Neural progenitor cell (in vitro differentiated cells): Measurements from ENCODE around the gene NAT10. TPM values are rescaled to one million over a fixed set of nuclear protein-coding genes. Genes with fewer than 3 reads are reported as not detected.
A peak's percentile ranks its signal among the peaks of the same experiment; 100 is the strongest.

Experiments used
- DNase-seq: peaks from one replicate; pipeline ENCODE4 v3.0.0-alpha.2; 2016; ENCODE audit warnings: low spot score
- H2AFZ ChIP-seq: fragments of 200-600 bp; sonication (generic); replicated peaks from 2 replicates; pipeline ENCODE4 v1.6.1; 2016; ENCODE audit warnings: antibody characterized with exemption
- H3F3A ChIP-seq: fragments of 200-600 bp; sonication (generic); 2 replicates; pipeline ENCODE4 v1.6.1; 2016; ENCODE audit warnings: antibody characterized with exemption, low read depth
- H3K27ac ChIP-seq: fragments of 200-600 bp; sonication (generic); 2 replicates; pipeline ENCODE4 v1.5.1; 2016; ENCODE audit warnings: mild to moderate bottlenecking
- H3K27me3 ChIP-seq: fragments of 200-600 bp; sonication (generic); 2 replicates; pipeline ENCODE4 v1.6.1; 2016; ENCODE audit warnings: mild to moderate bottlenecking, moderate library complexity
- H3K36me3 ChIP-seq: fragments of 200-600 bp; sonication (generic); 2 replicates; pipeline ENCODE4 v1.5.1; 2016
- H3K4me1 ChIP-seq: fragments of 200-600 bp; sonication (generic); 2 replicates; pipeline ENCODE4 v1.6.1; 2016; ENCODE audit warnings: mixed run types
- H3K4me2 ChIP-seq: fragments of 200-600 bp; sonication (generic); 2 replicates; pipeline ENCODE4 v1.6.1; 2016
- H3K4me3 ChIP-seq: fragments of 200-600 bp; sonication (generic); 2 replicates; pipeline ENCODE4 v1.5.1; 2016
- H3K79me2 ChIP-seq: fragments of 200-600 bp; sonication (generic); 2 replicates; pipeline ENCODE4 v1.6.1; 2016; ENCODE audit warnings: low read depth
- H3K9ac ChIP-seq: fragments of 200-600 bp; sonication (generic); 2 replicates; pipeline ENCODE4 v1.6.1; 2016
- H3K9me3 ChIP-seq: fragments of 200-600 bp; sonication (generic); 2 replicates; pipeline ENCODE4 v1.5.1; 2016; ENCODE audit warnings: low read depth
- H4K20me1 ChIP-seq: fragments of 200-600 bp; sonication (generic); 2 replicates; pipeline ENCODE4 v1.6.1; 2016; ENCODE audit warnings: low read depth
- H3K27ac Mint-ChIP-seq: 3 replicates; pipeline ENCODE4 v1.8.0; 2021; ENCODE audit warnings: mixed read lengths
- H3K27me3 Mint-ChIP-seq: 2 replicates; pipeline ENCODE4 v1.8.0; 2022; ENCODE audit warnings: low read depth, mild to moderate bottlenecking, inconsistent platforms, moderate library complexity, mixed read lengths; ENCODE audit not compliant: insufficient read depth
- H3K36me3 Mint-ChIP-seq: 3 replicates; pipeline ENCODE4 v1.8.0; 2021; ENCODE audit warnings: mixed read lengths
- H3K4me1 Mint-ChIP-seq: 3 replicates; pipeline ENCODE4 v1.8.0; 2021; ENCODE audit warnings: mixed read lengths
- H3K4me3 Mint-ChIP-seq: 3 replicates; pipeline ENCODE4 v1.8.0; 2021; ENCODE audit warnings: mild to moderate bottlenecking, moderate library complexity, mixed read lengths
- H3K9me3 Mint-ChIP-seq: 3 replicates; pipeline ENCODE4 v1.8.0; 2020; ENCODE audit warnings: mixed read lengths
- CTCF ChIP-seq: fragments of 200-600 bp; sonication (generic); IDR thresholded peaks from 2 replicates; pipeline ENCODE4 v1.5.1; 2017; ENCODE audit warnings: antibody characterized with exemption, mild to moderate bottlenecking
- EZH2 ChIP-seq: fragments of 200-600 bp; sonication (generic); IDR thresholded peaks from 2 replicates; pipeline ENCODE4 v1.6.1; 2017; ENCODE audit warnings: antibody characterized with exemption, mild to moderate bottlenecking, moderate library complexity
- EZH2phosphoT487 ChIP-seq: fragments of 200-600 bp; sonication (generic); IDR thresholded peaks from 2 replicates; pipeline ENCODE4 v1.6.1; 2017; ENCODE audit warnings: antibody characterized with exemption
- total RNA-seq: library from RNA; depleted of rRNA; stranded (reverse); fragments of >200 nt; gene quantifications from 2 replicates; pipeline ENCODE4 v1.2.3, GENCODE V29; 2015; ENCODE audit warnings: low replicate concordance

NAT10 gene
- total RNA-seq, 1 donor from 2014 or later = 42.9 TPM

- no peak overlapping the region for H3K4me3 Mint-ChIP-seq
- H3K36me3 Mint-ChIP-seq = peaks cover 12% of the 10 kb centered on the region
These were observed 6.4 kb downstream of the NAT10 start for GRCh38 chr11:34111722-34112270.

GRCh38 chr11:34114014-34114413 lies 8.6 kb downstream of the NAT10 start:
- peaks cover 21% of the 10 kb centered on the region for H3K36me3 Mint-ChIP-seq

More at GRCh38 chr11:34111722-34112270, 6.4 kb downstream of the NAT10 start:
- TF ChIP-seq CTCF = no peak
- TF ChIP-seq EZH2phosphoT487 = no peak
- no peak for TF ChIP-seq EZH2
- Histone ChIP-seq H3K36me3 (no peaks in the 10 kb centered on the region), H3F3A (no peaks in the 10 kb centered on the region), H3K4me2 (no peak overlapping the region), H4K20me1 (no peaks in the 10 kb centered on the region), H3K9me3 (no peaks in the 10 kb centered on the region), H3K4me3 (no peak overlapping the region), H3K27ac (no peak overlapping the region), H3K9ac (no peak overlapping the region), H2AFZ (no peak overlapping the region), H3K27me3 (no peaks in the 10 kb centered on the region), H3K79me2 (peaks cover 19% of the 10 kb centered on the region), H3K4me1 (no peaks in the 10 kb centered on the region)
- H3K27ac Mint-ChIP-seq = no peak overlapping the region
- peaks cover 5% of the 10 kb centered on the region for H3K27me3 Mint-ChIP-seq
- no peak for DNase-seq
- H3K4me1 Mint-ChIP-seq = peaks cover 3% of the 10 kb centered on the region
- no peaks in the 10 kb centered on the region for H3K9me3 Mint-ChIP-seq

GRCh38 chr11:34114471-34114870 lies 9.0 kb downstream of the NAT10 start:
- Histone ChIP-seq H3K36me3 (no peaks in the 10 kb centered on the region), H3F3A (no peaks in the 10 kb centered on the region), H3K4me1 (no peaks in the 10 kb centered on the region), H3K9me3 (no peaks in the 10 kb centered on the region), H3K27ac (no peak overlapping the region), H3K4me3 (no peak overlapping the region), H3K79me2 (no peaks in the 10 kb centered on the region), H4K20me1 (no peaks in the 10 kb centered on the region), H2AFZ (no peak overlapping the region), H3K27me3 (no peaks in the 10 kb centered on the region), H3K4me2 (no peak overlapping the region), H3K9ac (no peak overlapping the region)
- H3K4me1 Mint-ChIP-seq = no peaks in the 10 kb centered on the region
- no peak for DNase-seq
- H3K27ac Mint-ChIP-seq = peak overlapping the region; percentile 3
- H3K4me3 Mint-ChIP-seq = no peak overlapping the region
- peaks cover 2% of the 10 kb centered on the region for H3K27me3 Mint-ChIP-seq
- TF ChIP-seq CTCF (no peak), EZH2 (no peak), EZH2phosphoT487 (no peak)
- peaks cover 21% of the 10 kb centered on the region for H3K36me3 Mint-ChIP-seq
- H3K9me3 Mint-ChIP-seq = no peaks in the 10 kb centered on the region

More at GRCh38 chr11:34114014-34114413, 8.6 kb downstream of the NAT10 start:
- Mint-ChIP-seq H3K9me3 (no peaks in the 10 kb centered on the region), H3K27ac (no peak overlapping the region), H3K4me3 (no peak overlapping the region), H3K27me3 (peaks cover 3% of the 10 kb centered on the region), H3K4me1 (no peaks in the 10 kb centered on the region)
- no peak overlapping the region for H3K4me2 ChIP-seq
- no peaks in the 10 kb centered on the region for H3K9me3 ChIP-seq
- H3K27ac ChIP-seq = no peak overlapping the region
- H2AFZ ChIP-seq = no peak overlapping the region
- H3K9ac ChIP-seq = no peak overlapping the region
- TF ChIP-seq EZH2phosphoT487 (no peak), CTCF (no peak)
- no peaks in the 10 kb centered on the region for H3K79me2 ChIP-seq
- H3F3A ChIP-seq = no peaks in the 10 kb centered on the region
- no peak overlapping the region for H3K4me3 ChIP-seq
- DNase-seq = no peak
- H3K27me3 ChIP-seq = no peaks in the 10 kb centered on the region
- no peaks in the 10 kb centered on the region for H4K20me1 ChIP-seq
- H3K4me1 ChIP-seq = no peaks in the 10 kb centered on the region
- H3K36me3 ChIP-seq = no peaks in the 10 kb centered on the region
